Spinal cord (tissue), 10 donors: ENCODE measurements around the gene CMC2. TPM values are rescaled to one million over a fixed set of nuclear protein-coding genes. Genes with fewer than 3 reads are reported as not detected.

Experiments
- DNase-seq, 6 donors: peaks; one replicate each; pipeline versions ENCODE4 v3.0.0 to v3.0.0-alpha.2; 2013 to 2015; ENCODE audit warnings: low spot score in 6 of 6, low read depth in 4 of 6
- H3K27ac ChIP-seq: one replicate; pipeline ENCODE4 v1.5.1; 2013; ENCODE audit warnings: low read depth, low read length, control low read depth
- H3K27me3 ChIP-seq: one replicate; pipeline ENCODE4 v1.6.1; 2013; ENCODE audit warnings: low read length; ENCODE audit not compliant: control insufficient read depth, insufficient read depth
- H3K36me3 ChIP-seq: one replicate; pipeline ENCODE4 v1.6.1; 2013; ENCODE audit warnings: low read length; ENCODE audit not compliant: control insufficient read depth, insufficient read depth
- H3K4me1 ChIP-seq: one replicate; pipeline ENCODE4 v1.6.1; 2013; ENCODE audit warnings: low read length; ENCODE audit not compliant: control insufficient read depth, insufficient read depth
- H3K4me3 ChIP-seq: one replicate; pipeline ENCODE4 v1.5.1; 2013; ENCODE audit warnings: low read depth, low read length, control low read depth
- H3K9me3 ChIP-seq: one replicate; pipeline ENCODE4 v1.6.1; 2013; ENCODE audit warnings: low read length; ENCODE audit not compliant: control insufficient read depth, insufficient read depth
- WGBS: methylation state at CpG from one replicate; pipeline ENCODE4 v1.1.5; 2013; ENCODE audit warnings: missing lambda C conversion rate; ENCODE audit not compliant: insufficient coverage; 5-methylcytosine and 5-hydroxymethylcytosine counted together
- polyA plus RNA-seq, 2 donors: library from polyadenylated mRNA; unstranded; fragments of 120-200 nt; gene quantifications; one replicate each; pipeline ENCODE4 v1.2.1, GENCODE V29; 2013; ENCODE audit not compliant: insufficient read length in 2 of 2
- total RNA-seq, 2 donors: library from RNA; depleted of rRNA in 1 of 2; stranded (reverse); fragments of 120-200 nt in 1 of 2; fragments of >200 nt in 1 of 2; gene quantifications; one replicate each; pipeline versions ENCODE4 v1.2.3 to v1.2.4, GENCODE V29; 2013 to 2014
- donor health status: healthy.

The CMC2 gene
- total and polyA plus RNA-seq, 4 donors, result 53.4 to 115 (median 85.2) TPM

- H3K27ac ChIP-seq, result peak overlapping the region; percentile 42
- H3K9me3 ChIP-seq, result no peaks in the 10 kb centered on the region
- no peak overlapping the region for H3K4me3 ChIP-seq
- peaks cover 19% of the 10 kb centered on the region for H3K4me1 ChIP-seq
- 80% methylated on average over 7 of the region's 14 CpGs for WGBS
- no peaks in the 10 kb centered on the region for H3K36me3 ChIP-seq
- H3K27me3 ChIP-seq, result no peaks in the 10 kb centered on the region
- DNase-seq, result peak in 5 of 6 donors; percentile 50 to 92 (median 64)
Measured at GRCh38 chr16:81004646-81005353, 1.9 kb downstream of the CMC2 start.

- 100% methylated on average over 1 of the region's 11 CpGs for WGBS
- Histone ChIP-seq H3K36me3 (no peaks in the 10 kb centered on the region), H3K4me3 (no peak overlapping the region), H3K9me3 (no peaks in the 10 kb centered on the region), H3K27ac (no peak overlapping the region), H3K27me3 (no peaks in the 10 kb centered on the region), H3K4me1 (peaks cover 19% of the 10 kb centered on the region)
- no peak for DNase-seq
Measured at GRCh38 chr16:81003610-81004460, 2.9 kb downstream of the CMC2 start.

- Histone ChIP-seq H3K9me3 (no peaks in the 10 kb centered on the region), H3K27ac (no peak overlapping the region), H3K4me3 (no peak overlapping the region), H3K27me3 (no peaks in the 10 kb centered on the region), H3K36me3 (no peaks in the 10 kb centered on the region), H3K4me1 (peaks cover 13% of the 10 kb centered on the region)
- no peak for DNase-seq
- WGBS, result 100% methylated on average over 1 of the region's 4 CpGs
Measured at GRCh38 chr16:81003064-81003463, 3.6 kb downstream of the CMC2 start.

GRCh38 chr16:81001330-81001729, 5.4 kb downstream of the CMC2 start:
- H3K9me3 ChIP-seq, result no peaks in the 10 kb centered on the region
- H3K4me1 ChIP-seq, result peaks cover 10% of the 10 kb centered on the region
- H3K27ac ChIP-seq, result no peak overlapping the region
- H3K4me3 ChIP-seq, result no peak overlapping the region
- DNase-seq, result no peak
- 75% methylated on average over 1 of the region's 5 CpGs for WGBS
- H3K27me3 ChIP-seq, result no peaks in the 10 kb centered on the region
- no peaks in the 10 kb centered on the region for H3K36me3 ChIP-seq

GRCh38 chr16:81000873-81001272, 5.8 kb downstream of the CMC2 start:
- peaks cover 10% of the 10 kb centered on the region for H3K4me1 ChIP-seq
- no peaks in the 10 kb centered on the region for H3K36me3 ChIP-seq
- DNase-seq, result no peak
- H3K27ac ChIP-seq, result no peak overlapping the region
- no CpG with 5 or more reads among the region's 3 CpGs for WGBS
- H3K4me3 ChIP-seq, result no peak overlapping the region
- no peaks in the 10 kb centered on the region for H3K9me3 ChIP-seq
- no peaks in the 10 kb centered on the region for H3K27me3 ChIP-seq

GRCh38 chr16:80997964-80998620, 8.6 kb downstream of the CMC2 start:
- WGBS, result 100% methylated on average over 2 of the region's 7 CpGs
- no peak for DNase-seq
- no peaks in the 10 kb centered on the region for H3K27me3 ChIP-seq
- no peak overlapping the region for H3K4me3 ChIP-seq
- peaks cover 3% of the 10 kb centered on the region for H3K4me1 ChIP-seq
- H3K27ac ChIP-seq, result no peak overlapping the region
- H3K9me3 ChIP-seq, result no peaks in the 10 kb centered on the region
- H3K36me3 ChIP-seq, result no peaks in the 10 kb centered on the region

- no peak for DNase-seq
- Histone ChIP-seq H3K4me3 (no peak overlapping the region), H3K27me3 (no peaks in the 10 kb centered on the region), H3K9me3 (no peaks in the 10 kb centered on the region), H3K4me1 (peaks cover 3% of the 10 kb centered on the region), H3K27ac (no peak overlapping the region), H3K36me3 (no peaks in the 10 kb centered on the region)
- 100% methylated on average over 2 of the region's 9 CpGs for WGBS
Measured at GRCh38 chr16:80997139-80997798, 9.4 kb downstream of the CMC2 start.

GRCh38 chr16:80996688-80997138, 10.0 kb downstream of the CMC2 start:
- Histone ChIP-seq H3K27me3 (no peaks in the 10 kb centered on the region), H3K4me1 (peaks cover 3% of the 10 kb centered on the region), H3K9me3 (no peaks in the 10 kb centered on the region), H3K36me3 (no peaks in the 10 kb centered on the region), H3K4me3 (no peak overlapping the region), H3K27ac (no peak overlapping the region)
- WGBS, result no CpG with 5 or more reads among the region's 4 CpGs
- DNase-seq, result no peak

- H3K9me3 ChIP-seq, result no peaks in the 10 kb centered on the region
- H3K4me3 ChIP-seq, result no peak overlapping the region
- DNase-seq, result no peak
- peaks cover 3% of the 10 kb centered on the region for H3K36me3 ChIP-seq
- no peaks in the 10 kb centered on the region for H3K27me3 ChIP-seq
- no peak overlapping the region for H3K27ac ChIP-seq
- peaks cover 3% of the 10 kb centered on the region for H3K4me1 ChIP-seq
Measured at GRCh38 chr16:80994451-80994850, 12.2 kb downstream of the CMC2 start.
